Caco-2 (cell line): Measurements from ENCODE around the gene FAAP20. TPM values are rescaled to one million over a fixed set of nuclear protein-coding genes. Genes with fewer than 3 reads are reported as not detected.

Experiments used
- BruUV-seq: library from RNA; stranded (reverse); fragments of 400-500 nt; replicated peaks from 2 replicates; lab custom pipeline; 2021; lab: Mats Ljungman, UMichigan
- CTCF ChIA-PET: fragments of 300-600 bp; sonication (Branson Sonifier 250); formaldehyde crosslinking; loops from one replicate; lab custom pipeline; 2022; ENCODE audit warnings: antibody characterized with exemption; lab: Charles Lee
- POLR2A ChIA-PET: fragments of 300-600 bp; sonication (Branson Sonifier 250); formaldehyde crosslinking; loops from one replicate; lab custom pipeline; 2022; ENCODE audit warnings: antibody characterized with exemption; lab: Charles Lee
- DNase-seq, 2 experiments: peaks; one replicate each; pipeline versions ENCODE4 v3.0.0 to v3.0.0-alpha.2; 2020 to 2022
- H3K27me3 ChIP-seq: replicated peaks from 2 replicates; pipeline ENCODE4 v1.6.0; 2011; ENCODE audit warnings: low read length; ENCODE audit not compliant: control insufficient read depth, insufficient read depth
- H3K36me3 ChIP-seq: 2 replicates; pipeline ENCODE4 v1.5.1; 2011; ENCODE audit warnings: low read length; ENCODE audit not compliant: control insufficient read depth, insufficient read depth
- H3K4me1 ChIP-seq: fragments of 250-450 bp; sonication (Bioruptor Pico); 2 replicates; pipeline ENCODE4 v1.5.1; 2020; ENCODE audit warnings: mild to moderate bottlenecking
- H3K4me3 ChIP-seq: 2 replicates; pipeline ENCODE4 v1.5.1; 2011; ENCODE audit warnings: low read depth, mild to moderate bottlenecking, control low read depth, low read length
- H3K9me3 ChIP-seq: fragments of 250-450 bp; sonication (Bioruptor Pico); 2 replicates; pipeline ENCODE4 v1.5.1; 2020; ENCODE audit warnings: mild to moderate bottlenecking, moderate library complexity
- H3K27ac Mint-ChIP-seq: one replicate; pipeline ENCODE4 v1.8.0; 2022; ENCODE audit warnings: mixed read lengths; ENCODE audit not compliant: unreplicated experiment
- H3K27me3 Mint-ChIP-seq: one replicate; pipeline ENCODE4 v1.8.0; 2022; ENCODE audit warnings: mixed read lengths; ENCODE audit not compliant: insufficient read depth, unreplicated experiment
- H3K36me3 Mint-ChIP-seq: one replicate; pipeline ENCODE4 v1.8.0; 2022; ENCODE audit warnings: mild to moderate bottlenecking, mixed read lengths; ENCODE audit not compliant: insufficient read depth, unreplicated experiment
- H3K4me1 Mint-ChIP-seq: one replicate; pipeline ENCODE4 v1.8.0; 2022; ENCODE audit warnings: low read depth, mixed read lengths; ENCODE audit not compliant: unreplicated experiment
- H3K4me3 Mint-ChIP-seq: one replicate; pipeline ENCODE4 v1.8.0; 2022; ENCODE audit warnings: mild to moderate bottlenecking, moderate library complexity, mixed read lengths; ENCODE audit not compliant: unreplicated experiment
- H3K9me3 Mint-ChIP-seq: one replicate; pipeline ENCODE4 v1.8.0; 2022; ENCODE audit warnings: mixed read lengths; ENCODE audit not compliant: unreplicated experiment
- intact Hi-C: fragments of 100-400 bp; cut with micrococcal nuclease; formaldehyde crosslinking; loops from one replicate; pipeline ENCODE4 v1.10.0; 2022; ENCODE audit not compliant: unreplicated experiment
- total RNA-seq: library from RNA; stranded (reverse); gene quantifications from 2 replicates; pipeline ENCODE4 v1.2.3, GENCODE V29; 2022
- TF ChIP-seq, protein P1 (sequence below), 2 experiments: fragments of 200-600 bp in 1 of 2; IDR thresholded peaks; 1 replicate in 1 of 2; 2 replicates in 1 of 2; pipeline versions ENCODE4 v1.5.1 to v1.8.0; 2011 to 2022; ENCODE audit warnings: antibody characterized with exemption in 1 of 2, control low read depth in 1 of 2, inconsistent platforms in 1 of 2, low read depth in 1 of 2, low read length in 1 of 2, mild to moderate bottlenecking in 1 of 2, moderate library complexity in 1 of 2; ENCODE audit not compliant: insufficient read depth in 1 of 2, severe bottlenecking in 1 of 2, unreplicated experiment in 1 of 2

FAAP20 gene
- total RNA-seq, 1 experiment from 2014 or later: 72.4 TPM

DNA sequence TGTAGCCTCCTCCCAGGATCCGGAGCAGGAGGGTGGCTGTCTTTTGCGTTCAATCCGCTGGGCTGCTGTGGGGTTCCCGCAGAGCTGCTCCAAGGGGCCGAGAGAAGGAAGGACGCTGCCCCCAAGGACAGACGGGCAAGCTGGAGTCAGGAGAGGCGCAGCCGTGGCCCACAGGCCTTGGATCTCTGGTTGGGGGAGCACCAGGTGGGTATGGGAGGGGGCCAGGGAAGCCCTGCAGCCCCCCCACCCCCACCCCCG is 17.6 kb upstream of the FAAP20 start:
- no TSS peak for BruUV-seq
- Histone ChIP-seq H3K4me3 (no peak overlapping the region), H3K36me3 (no peaks in the 10 kb centered on the region), H3K27me3 (no peaks in the 10 kb centered on the region), H3K4me1 (no peaks in the 10 kb centered on the region), H3K9me3 (no peaks in the 10 kb centered on the region)
- TF ChIP-seq, protein P1, sequence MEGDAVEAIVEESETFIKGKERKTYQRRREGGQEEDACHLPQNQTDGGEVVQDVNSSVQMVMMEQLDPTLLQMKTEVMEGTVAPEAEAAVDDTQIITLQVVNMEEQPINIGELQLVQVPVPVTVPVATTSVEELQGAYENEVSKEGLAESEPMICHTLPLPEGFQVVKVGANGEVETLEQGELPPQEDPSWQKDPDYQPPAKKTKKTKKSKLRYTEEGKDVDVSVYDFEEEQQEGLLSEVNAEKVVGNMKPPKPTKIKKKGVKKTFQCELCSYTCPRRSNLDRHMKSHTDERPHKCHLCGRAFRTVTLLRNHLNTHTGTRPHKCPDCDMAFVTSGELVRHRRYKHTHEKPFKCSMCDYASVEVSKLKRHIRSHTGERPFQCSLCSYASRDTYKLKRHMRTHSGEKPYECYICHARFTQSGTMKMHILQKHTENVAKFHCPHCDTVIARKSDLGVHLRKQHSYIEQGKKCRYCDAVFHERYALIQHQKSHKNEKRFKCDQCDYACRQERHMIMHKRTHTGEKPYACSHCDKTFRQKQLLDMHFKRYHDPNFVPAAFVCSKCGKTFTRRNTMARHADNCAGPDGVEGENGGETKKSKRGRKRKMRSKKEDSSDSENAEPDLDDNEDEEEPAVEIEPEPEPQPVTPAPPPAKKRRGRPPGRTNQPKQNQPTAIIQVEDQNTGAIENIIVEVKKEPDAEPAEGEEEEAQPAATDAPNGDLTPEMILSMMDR (IDR thresholded peaks at IDR 0.05; ENCODE audit: insufficient read depth in 1 of 2, low read depth in 1 of 2, low read length in 1 of 2, severe bottlenecking in 1 of 2, unreplicated experiment in 1 of 2): no peak
- H3K4me1 Mint-ChIP-seq: no peaks in the 10 kb centered on the region
- no peaks in the 10 kb centered on the region for H3K27me3 Mint-ChIP-seq
- H3K36me3 Mint-ChIP-seq: no peaks in the 10 kb centered on the region
- no peak overlapping the region for H3K4me3 Mint-ChIP-seq
- intact Hi-C loops: no loop called here
- H3K9me3 Mint-ChIP-seq: no peaks in the 10 kb centered on the region
- ChIA-PET CTCF (no interaction called here), POLR2A (no interaction called here)
- no peak overlapping the region for H3K27ac Mint-ChIP-seq
- no peak for DNase-seq

GRCh38 chr1:2210786-2211185 is 16.2 kb upstream of the FAAP20 start:
- H3K4me1 ChIP-seq: no peaks in the 10 kb centered on the region
- no peaks in the 10 kb centered on the region for H3K27me3 Mint-ChIP-seq
- intact Hi-C loops: no loop called here
- no peaks in the 10 kb centered on the region for H3K36me3 Mint-ChIP-seq
- H3K36me3 ChIP-seq: no peaks in the 10 kb centered on the region
- H3K27ac Mint-ChIP-seq: no peak overlapping the region
- CTCF ChIA-PET: no interaction called here
- no TSS peak for BruUV-seq
- H3K9me3 Mint-ChIP-seq: no peaks in the 10 kb centered on the region
- TF ChIP-seq, protein P1 (IDR thresholded peaks at IDR 0.05; ENCODE audit: insufficient read depth in 1 of 2, low read depth in 1 of 2, low read length in 1 of 2, severe bottlenecking in 1 of 2, unreplicated experiment in 1 of 2): no peak
- no peak overlapping the region for H3K4me3 Mint-ChIP-seq
- no peaks in the 10 kb centered on the region for H3K9me3 ChIP-seq
- no peak overlapping the region for H3K4me3 ChIP-seq
- POLR2A ChIA-PET: no interaction called here
- DNase-seq: no peak
- H3K4me1 Mint-ChIP-seq: no peaks in the 10 kb centered on the region
- H3K27me3 ChIP-seq: no peaks in the 10 kb centered on the region

GRCh38 chr1:2210084-2210653 is 15.6 kb upstream of the FAAP20 start:
- no peak overlapping the region for H3K4me3 Mint-ChIP-seq
- no peaks in the 10 kb centered on the region for H3K27me3 ChIP-seq
- no peaks in the 10 kb centered on the region for H3K36me3 ChIP-seq
- no peaks in the 10 kb centered on the region for H3K9me3 Mint-ChIP-seq
- H3K27ac Mint-ChIP-seq: no peak overlapping the region
- H3K4me1 Mint-ChIP-seq: no peaks in the 10 kb centered on the region
- POLR2A ChIA-PET: no interaction called here
- BruUV-seq: no TSS peak
- no peak overlapping the region for H3K4me3 ChIP-seq
- no peaks in the 10 kb centered on the region for H3K27me3 Mint-ChIP-seq
- H3K36me3 Mint-ChIP-seq: no peaks in the 10 kb centered on the region
- H3K9me3 ChIP-seq: no peaks in the 10 kb centered on the region
- intact Hi-C loops: no loop called here
- no peaks in the 10 kb centered on the region for H3K4me1 ChIP-seq
- CTCF ChIA-PET: no interaction called here
- DNase-seq: no peak
- TF ChIP-seq, protein P1 (IDR thresholded peaks at IDR 0.05; ENCODE audit: insufficient read depth in 1 of 2, low read depth in 1 of 2, low read length in 1 of 2, severe bottlenecking in 1 of 2, unreplicated experiment in 1 of 2): no peak
